Calu3 (cell line): ENCODE results near the gene GYG1. TPM values are rescaled to one million over a fixed set of nuclear protein-coding genes. Genes with fewer than 3 reads are reported as not detected.

Source experiments
- BruUV-seq: library from RNA; stranded (reverse); fragments of 400-500 nt; replicated peaks from 2 replicates; lab custom pipeline; 2021; lab: Mats Ljungman, UMichigan
- CTCF ChIA-PET: fragments of 300-600 bp; sonication (Branson Sonifier 250); formaldehyde crosslinking; loops from one replicate; lab custom pipeline; 2022; ENCODE audit warnings: antibody characterized with exemption; lab: Charles Lee
- DNase-seq: peaks from one replicate; pipeline ENCODE4 v3.0.0; 2022
- H3K27ac Mint-ChIP-seq: one replicate; pipeline ENCODE4 v1.8.0; 2022; ENCODE audit warnings: mixed read lengths; ENCODE audit not compliant: unreplicated experiment
- H3K27me3 Mint-ChIP-seq: one replicate; pipeline ENCODE4 v1.8.0; 2022; ENCODE audit warnings: mixed read lengths; ENCODE audit not compliant: unreplicated experiment
- H3K36me3 Mint-ChIP-seq: one replicate; pipeline ENCODE4 v1.8.0; 2022; ENCODE audit warnings: mild to moderate bottlenecking, moderate library complexity, mixed read lengths; ENCODE audit not compliant: insufficient read depth, unreplicated experiment
- H3K4me1 Mint-ChIP-seq: one replicate; pipeline ENCODE4 v1.8.0; 2022; ENCODE audit warnings: mild to moderate bottlenecking, low read depth, mixed read lengths; ENCODE audit not compliant: unreplicated experiment
- H3K4me3 Mint-ChIP-seq: one replicate; pipeline ENCODE4 v1.8.0; 2022; ENCODE audit warnings: mild to moderate bottlenecking, low read depth, moderate library complexity, mixed read lengths; ENCODE audit not compliant: unreplicated experiment
- H3K9me3 Mint-ChIP-seq: one replicate; pipeline ENCODE4 v1.8.0; 2022; ENCODE audit warnings: low read depth, mixed read lengths; ENCODE audit not compliant: unreplicated experiment
- intact Hi-C: fragments of 100-400 bp; cut with micrococcal nuclease; formaldehyde crosslinking; loops from one replicate; pipeline ENCODE4 v1.10.0; 2022; ENCODE audit not compliant: unreplicated experiment
- total RNA-seq: library from RNA; stranded (reverse); gene quantifications from 2 replicates; pipeline ENCODE4 v1.2.3, GENCODE V29; 2022
- TF ChIP-seq, protein P1 (sequence below): fragments of 200-600 bp; IDR thresholded peaks from one replicate; pipeline ENCODE4 v1.8.0; 2022; ENCODE audit warnings: antibody characterized with exemption; ENCODE audit not compliant: unreplicated experiment

The GYG1 gene
- total RNA-seq, 1 experiment from 2014 or later = 49.2 TPM

DNA sequence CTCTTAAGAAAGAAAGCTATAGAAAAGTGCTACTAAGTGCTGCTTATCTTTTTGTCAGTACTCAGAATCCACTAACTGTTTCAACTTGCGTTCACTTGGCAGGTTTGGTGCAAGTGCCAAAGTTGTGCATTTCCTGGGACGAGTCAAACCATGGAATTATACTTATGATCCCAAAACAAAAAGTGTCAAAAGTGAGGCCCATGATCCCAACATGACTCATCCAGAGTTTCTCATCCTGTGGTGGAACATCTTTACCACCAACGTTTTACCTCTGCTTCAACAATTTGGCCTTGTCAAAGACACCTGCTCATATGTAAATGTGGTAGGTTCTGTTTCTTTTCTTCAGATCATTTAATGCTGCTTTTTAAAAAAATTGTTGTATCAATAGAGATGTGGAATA, 32.6 kb downstream of the GYG1 start:
- CTCF ChIA-PET = interaction anchor here (0.6 kb wide), 1 partner anchor 1904 kb away, joined by 4 read pairs; no protein-coding TSS in a partner anchor
- TF ChIP-seq, protein P1, sequence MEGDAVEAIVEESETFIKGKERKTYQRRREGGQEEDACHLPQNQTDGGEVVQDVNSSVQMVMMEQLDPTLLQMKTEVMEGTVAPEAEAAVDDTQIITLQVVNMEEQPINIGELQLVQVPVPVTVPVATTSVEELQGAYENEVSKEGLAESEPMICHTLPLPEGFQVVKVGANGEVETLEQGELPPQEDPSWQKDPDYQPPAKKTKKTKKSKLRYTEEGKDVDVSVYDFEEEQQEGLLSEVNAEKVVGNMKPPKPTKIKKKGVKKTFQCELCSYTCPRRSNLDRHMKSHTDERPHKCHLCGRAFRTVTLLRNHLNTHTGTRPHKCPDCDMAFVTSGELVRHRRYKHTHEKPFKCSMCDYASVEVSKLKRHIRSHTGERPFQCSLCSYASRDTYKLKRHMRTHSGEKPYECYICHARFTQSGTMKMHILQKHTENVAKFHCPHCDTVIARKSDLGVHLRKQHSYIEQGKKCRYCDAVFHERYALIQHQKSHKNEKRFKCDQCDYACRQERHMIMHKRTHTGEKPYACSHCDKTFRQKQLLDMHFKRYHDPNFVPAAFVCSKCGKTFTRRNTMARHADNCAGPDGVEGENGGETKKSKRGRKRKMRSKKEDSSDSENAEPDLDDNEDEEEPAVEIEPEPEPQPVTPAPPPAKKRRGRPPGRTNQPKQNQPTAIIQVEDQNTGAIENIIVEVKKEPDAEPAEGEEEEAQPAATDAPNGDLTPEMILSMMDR = no peak
- no peaks in the 10 kb centered on the region for H3K27me3 Mint-ChIP-seq
- no peaks in the 10 kb centered on the region for H3K4me1 Mint-ChIP-seq
- H3K27ac Mint-ChIP-seq = no peak overlapping the region
- BruUV-seq = no TSS peak
- no peak overlapping the region for H3K4me3 Mint-ChIP-seq
- DNase-seq = no peak
- H3K9me3 Mint-ChIP-seq = peaks cover 6% of the 10 kb centered on the region
- intact Hi-C loops = no loop called here
- no peaks in the 10 kb centered on the region for H3K36me3 Mint-ChIP-seq

DNA sequence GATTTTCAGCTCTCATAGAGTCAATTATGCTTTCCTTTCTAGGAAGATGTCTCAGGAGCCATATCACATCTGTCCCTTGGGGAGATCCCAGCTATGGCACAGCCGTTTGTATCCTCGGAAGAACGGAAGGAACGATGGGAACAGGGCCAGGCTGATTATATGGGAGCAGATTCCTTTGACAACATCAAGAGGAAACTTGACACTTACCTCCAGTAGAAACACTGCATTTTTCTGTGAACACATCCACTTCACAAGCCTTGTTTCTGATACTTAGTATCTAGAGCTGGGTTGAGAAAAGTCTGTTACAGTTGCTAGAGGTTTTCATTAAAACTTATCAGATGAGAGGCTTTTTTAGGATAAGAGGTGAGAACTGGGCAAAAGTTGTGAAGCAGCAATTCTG, 35.4 kb downstream of the GYG1 start:
- H3K9me3 Mint-ChIP-seq = peaks cover 6% of the 10 kb centered on the region
- no peak overlapping the region for H3K4me3 Mint-ChIP-seq
- no peaks in the 10 kb centered on the region for H3K4me1 Mint-ChIP-seq
- no peak overlapping the region for H3K27ac Mint-ChIP-seq
- no peak for DNase-seq
- no TSS peak for BruUV-seq
- TF ChIP-seq, protein P1 = no peak
- CTCF ChIA-PET = no interaction called here
- intact Hi-C loops = no loop called here
- no peaks in the 10 kb centered on the region for H3K27me3 Mint-ChIP-seq
- H3K36me3 Mint-ChIP-seq = peaks cover 9% of the 10 kb centered on the region

DNA sequence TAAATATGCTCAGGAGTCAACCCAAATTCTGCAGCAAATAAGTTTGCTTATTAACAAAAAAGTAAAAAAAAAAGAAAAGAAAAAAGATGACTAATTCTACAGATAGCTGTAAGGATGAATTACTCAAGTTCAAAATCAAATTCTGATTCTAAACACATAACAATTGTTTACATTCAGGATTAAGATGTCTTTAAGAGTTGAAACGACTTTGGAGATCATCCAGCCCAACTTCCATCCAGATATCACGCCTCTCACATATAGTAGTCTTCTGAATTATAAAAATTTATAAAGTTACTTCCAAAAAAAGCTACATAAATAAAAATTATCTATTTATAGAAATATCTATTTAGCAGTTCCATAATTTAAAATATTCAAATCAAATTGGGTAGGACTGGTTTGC, 39.8 kb downstream of the GYG1 start:
- no peaks in the 10 kb centered on the region for H3K4me1 Mint-ChIP-seq
- CTCF ChIA-PET = interaction anchor here (0.6 to 1.3 kb wide), 2 partner anchors 28 to 157 kb away, joined by 3 to 4 read pairs; no protein-coding TSS in a partner anchor
- intact Hi-C loops = no loop called here
- TF ChIP-seq, protein P1 = no peak
- DNase-seq = no peak
- H3K27me3 Mint-ChIP-seq = no peaks in the 10 kb centered on the region
- no peak overlapping the region for H3K4me3 Mint-ChIP-seq
- H3K36me3 Mint-ChIP-seq = peaks cover 26% of the 10 kb centered on the region
- no TSS peak for BruUV-seq
- no peak overlapping the region for H3K27ac Mint-ChIP-seq
- no peaks in the 10 kb centered on the region for H3K9me3 Mint-ChIP-seq

DNA sequence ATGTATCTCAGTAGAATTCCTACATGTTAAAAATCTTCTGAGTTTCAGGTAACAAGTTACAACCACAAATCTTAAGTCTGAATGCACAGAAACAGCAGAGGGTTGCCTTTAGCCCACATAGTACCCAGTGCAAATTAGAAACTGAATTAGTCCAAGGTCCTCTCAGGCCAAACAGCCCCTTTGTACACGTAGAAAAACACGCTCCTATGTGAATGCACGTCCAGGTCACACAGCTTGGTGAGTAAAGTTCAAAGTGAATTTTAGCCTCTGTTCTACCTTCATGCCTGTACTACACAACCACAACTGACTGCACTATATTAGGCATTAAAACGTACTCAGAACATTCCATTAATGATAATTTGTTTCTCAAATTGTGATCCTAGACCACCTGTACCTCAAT, 46.3 kb downstream of the GYG1 start:
- Mint-ChIP-seq H3K36me3 (peaks cover 11% of the 10 kb centered on the region), H3K4me1 (peaks cover 4% of the 10 kb centered on the region), H3K4me3 (no peak overlapping the region), H3K27ac (no peak overlapping the region), H3K27me3 (no peaks in the 10 kb centered on the region), H3K9me3 (no peaks in the 10 kb centered on the region)
- CTCF ChIA-PET = no interaction called here
- TF ChIP-seq, protein P1 = no peak
- intact Hi-C loops = no loop called here
- no peak for DNase-seq
- no TSS peak for BruUV-seq
